GM19467 (cell line): ENCODE results near the gene HELZ2.

Experiments used
- ATAC-seq: cut with Tn5 transposase; IDR thresholded peaks from one replicate; pipeline ENCODE4 v1.9.1; 2021; ENCODE audit warnings: mild to moderate bottlenecking, moderate library complexity; ENCODE audit not compliant: unreplicated experiment

Gene HELZ2

DNA sequence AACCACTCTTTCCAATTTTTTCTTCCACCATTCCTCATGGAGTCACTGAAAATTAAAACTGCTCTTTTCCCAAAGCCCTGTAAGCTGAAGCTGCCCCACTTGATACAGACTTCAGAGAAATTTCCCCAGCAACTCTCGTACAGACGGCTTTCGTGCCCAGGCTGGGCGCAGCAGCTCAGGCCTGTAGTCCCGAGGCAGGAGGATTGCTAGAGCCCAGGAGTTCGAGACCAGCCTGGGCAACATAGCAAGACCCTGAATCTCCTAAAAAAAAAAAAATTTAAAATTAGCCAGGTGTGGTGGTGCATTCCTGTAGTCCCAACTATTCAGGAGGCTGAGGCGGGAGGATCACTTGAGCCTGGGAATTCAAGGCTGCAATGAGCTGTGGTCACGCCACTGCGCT lies 46.9 kb downstream of the HELZ2 start:
- no peak for ATAC-seq

DNA sequence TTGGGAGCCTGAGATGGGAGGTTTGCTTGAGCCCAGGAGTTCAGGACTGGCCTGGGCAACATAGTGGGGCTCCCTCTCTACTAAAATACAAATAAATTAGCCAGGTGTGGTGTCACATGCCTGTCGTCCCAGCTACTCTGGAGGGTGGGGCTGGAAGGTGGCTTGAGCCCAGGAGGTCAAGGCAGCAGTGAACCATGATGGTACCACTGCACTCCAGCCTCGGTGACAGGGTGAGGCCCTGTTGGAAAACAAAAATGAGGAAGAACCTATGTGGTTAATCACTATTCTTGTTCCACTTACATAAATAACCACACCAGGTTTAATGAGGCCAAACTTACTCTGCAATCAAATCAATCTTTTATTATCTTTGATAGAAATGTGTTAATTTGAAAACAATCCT lies 48.1 kb downstream of the HELZ2 start:
- ATAC-seq, result no peak

DNA sequence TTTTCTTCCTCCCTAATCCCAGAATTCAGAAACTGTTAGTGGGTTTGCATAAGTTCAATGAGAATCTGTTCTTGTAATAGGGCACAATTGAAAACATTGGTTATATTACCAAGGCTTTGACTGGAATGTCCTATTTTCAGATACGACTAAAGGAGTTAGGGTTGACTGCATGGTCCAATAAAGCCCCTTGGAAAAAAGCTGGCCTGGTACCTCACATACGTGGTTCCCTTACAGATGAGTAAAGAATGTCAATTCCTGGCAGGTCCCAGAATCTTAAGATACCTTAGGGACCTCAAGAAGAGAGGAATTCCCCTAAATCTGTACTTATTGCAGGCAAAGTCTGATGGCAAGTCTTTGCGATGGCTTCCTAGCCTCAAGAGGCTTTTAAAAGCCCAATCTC lies 48.9 kb downstream of the HELZ2 start:
- no peak for ATAC-seq
